DOHH2 (cell line): Measurements from ENCODE around the gene SGO2.

Experiments used
- EZH2phosphoT487 ChIP-seq: fragments of 200-600 bp; sonication (generic); IDR thresholded peaks from 2 replicates; pipeline ENCODE4 v1.6.1; 2017; ENCODE audit warnings: borderline replicate concordance, mild to moderate bottlenecking, antibody characterized with exemption, low read length, moderate library complexity, mixed read lengths
- TF ChIP-seq, protein P1 (sequence below): fragments of 200-600 bp; sonication (generic); IDR thresholded peaks from one replicate; pipeline ENCODE4 v1.5.1; 2014; ENCODE audit warnings: antibody characterized with exemption, mild to moderate bottlenecking, low read depth, low read length; ENCODE audit not compliant: poor library complexity, severe bottlenecking

- TF ChIP-seq, protein P1, sequence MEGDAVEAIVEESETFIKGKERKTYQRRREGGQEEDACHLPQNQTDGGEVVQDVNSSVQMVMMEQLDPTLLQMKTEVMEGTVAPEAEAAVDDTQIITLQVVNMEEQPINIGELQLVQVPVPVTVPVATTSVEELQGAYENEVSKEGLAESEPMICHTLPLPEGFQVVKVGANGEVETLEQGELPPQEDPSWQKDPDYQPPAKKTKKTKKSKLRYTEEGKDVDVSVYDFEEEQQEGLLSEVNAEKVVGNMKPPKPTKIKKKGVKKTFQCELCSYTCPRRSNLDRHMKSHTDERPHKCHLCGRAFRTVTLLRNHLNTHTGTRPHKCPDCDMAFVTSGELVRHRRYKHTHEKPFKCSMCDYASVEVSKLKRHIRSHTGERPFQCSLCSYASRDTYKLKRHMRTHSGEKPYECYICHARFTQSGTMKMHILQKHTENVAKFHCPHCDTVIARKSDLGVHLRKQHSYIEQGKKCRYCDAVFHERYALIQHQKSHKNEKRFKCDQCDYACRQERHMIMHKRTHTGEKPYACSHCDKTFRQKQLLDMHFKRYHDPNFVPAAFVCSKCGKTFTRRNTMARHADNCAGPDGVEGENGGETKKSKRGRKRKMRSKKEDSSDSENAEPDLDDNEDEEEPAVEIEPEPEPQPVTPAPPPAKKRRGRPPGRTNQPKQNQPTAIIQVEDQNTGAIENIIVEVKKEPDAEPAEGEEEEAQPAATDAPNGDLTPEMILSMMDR: no peak
- no peak for TF ChIP-seq EZH2phosphoT487
Observed at GRCh38 chr2:200624026-200624425, 98.0 kb downstream of the SGO2 start.
